Activated CD8-positive, alpha-beta memory T cell treated with anti-CD3 and anti-CD28 coated beads, Interleukin-2, amount 50 U/mL, for 1 hour (primary cell): ENCODE measurements around the gene ADAMTS18.

Experiments
- DNase-seq: peaks from one replicate; pipeline ENCODE4 v3.0.0-alpha.2; 2020; ENCODE audit errors: extremely low read depth

Gene ADAMTS18

GRCh38 chr16:77328768-77329167 is 106.1 kb downstream of the ADAMTS18 start:
- no peak for DNase-seq

- no peak for DNase-seq
Observed at GRCh38 chr16:77328274-77328673, 106.6 kb downstream of the ADAMTS18 start.

GRCh38 chr16:77327717-77328116 is 107.1 kb downstream of the ADAMTS18 start:
- DNase-seq = no peak

GRCh38 chr16:77324729-77325128 is 110.1 kb downstream of the ADAMTS18 start:
- no peak for DNase-seq

GRCh38 chr16:77323695-77324094 is 111.1 kb downstream of the ADAMTS18 start:
- DNase-seq = no peak

- no peak for DNase-seq
Observed at GRCh38 chr16:77322757-77323156, 112.1 kb downstream of the ADAMTS18 start.

- no peak for DNase-seq
Observed at GRCh38 chr16:77317059-77317458, 117.8 kb downstream of the ADAMTS18 start.

GRCh38 chr16:77310877-77311276 is 124.0 kb downstream of the ADAMTS18 start:
- DNase-seq = no peak

GRCh38 chr16:77308163-77308561 is 126.7 kb downstream of the ADAMTS18 start:
- no peak for DNase-seq

GRCh38 chr16:77307426-77308162 is 127.2 kb downstream of the ADAMTS18 start:
- DNase-seq = no peak

- DNase-seq = no peak
Observed at GRCh38 chr16:77306075-77306474, 128.8 kb downstream of the ADAMTS18 start.

GRCh38 chr16:77304877-77305276 is 130.0 kb downstream of the ADAMTS18 start:
- no peak for DNase-seq

- no peak for DNase-seq
Observed at GRCh38 chr16:77304134-77304533, 130.7 kb downstream of the ADAMTS18 start.

- DNase-seq = no peak
Observed at GRCh38 chr16:77302674-77303073, 132.2 kb downstream of the ADAMTS18 start.

GRCh38 chr16:77302249-77302648 is 132.6 kb downstream of the ADAMTS18 start:
- no peak for DNase-seq

GRCh38 chr16:77300256-77300655 is 134.6 kb downstream of the ADAMTS18 start:
- no peak for DNase-seq

- no peak for DNase-seq
Observed at GRCh38 chr16:77299395-77299794, 135.4 kb downstream of the ADAMTS18 start.

- no peak for DNase-seq
Observed at GRCh38 chr16:77298418-77299360, 136.1 kb downstream of the ADAMTS18 start.

- no peak for DNase-seq
Observed at GRCh38 chr16:77297996-77298395, 136.8 kb downstream of the ADAMTS18 start.

- no peak for DNase-seq
Observed at GRCh38 chr16:77295896-77296295, 138.9 kb downstream of the ADAMTS18 start.

GRCh38 chr16:77290451-77291115 is 144.3 kb downstream of the ADAMTS18 start:
- no peak for DNase-seq

GRCh38 chr16:77289331-77289809 is 145.5 kb downstream of the ADAMTS18 start:
- DNase-seq = no peak
